Measurements from ENCODE around the gene SLCO3A1. TPM values are rescaled to one million over a fixed set of nuclear protein-coding genes. Genes with fewer than 3 reads are reported as not detected.

The SLCO3A1 gene
- total RNA-seq, 4 donors from 2014 or later = 4.4 to 66.2 (median 5.1) TPM

DNA sequence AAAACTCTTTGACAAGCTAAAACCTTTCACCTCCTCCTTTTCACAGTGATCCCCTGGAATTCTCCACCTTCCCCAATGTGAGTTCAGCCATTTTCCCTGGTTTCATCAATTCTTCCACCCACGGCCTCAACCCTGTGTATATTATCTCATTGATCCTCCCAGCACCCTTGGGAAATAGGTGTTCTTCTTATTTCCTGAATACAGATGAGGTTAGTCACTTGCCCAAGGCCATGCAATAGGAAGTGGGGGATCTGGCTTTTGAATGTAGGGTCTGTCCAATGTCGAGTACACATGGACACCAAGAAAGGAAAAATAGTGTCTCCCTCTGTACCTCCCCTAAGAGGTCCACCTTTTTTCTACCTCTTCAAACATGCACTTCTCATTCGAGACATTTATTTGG lies 277.4 kb downstream of the SLCO3A1 start:
- Histone ChIP-seq H3K27ac (no peak overlapping the region), H3K36me3 (no peaks in the 10 kb centered on the region), H3K4me1 (no peaks in the 10 kb centered on the region), H3K27me3 (no peaks in the 10 kb centered on the region), H3K9me3 (no peaks in the 10 kb centered on the region), H3K4me3 (no peak overlapping the region)
- in situ Hi-C loops (cut with MboI; ENCODE audit: low pct_ligation_motif_present in 1 of 4, low pct_unique_long_range_greater_than_20kb in 1 of 4, low sequenced_read_pairs in 3 of 4) (no loop called here), intact Hi-C loops (cut with DNase I; ENCODE audit: low total_unique reads) (no loop called here)
- TF ChIP-seq EP300 (IDR thresholded peaks at IDR 0.05; ENCODE audit: low read depth) = no peak
- no peak for TF ChIP-seq POLR2A (IDR thresholded peaks at IDR 0.05)
- TF ChIP-seq, protein P1, sequence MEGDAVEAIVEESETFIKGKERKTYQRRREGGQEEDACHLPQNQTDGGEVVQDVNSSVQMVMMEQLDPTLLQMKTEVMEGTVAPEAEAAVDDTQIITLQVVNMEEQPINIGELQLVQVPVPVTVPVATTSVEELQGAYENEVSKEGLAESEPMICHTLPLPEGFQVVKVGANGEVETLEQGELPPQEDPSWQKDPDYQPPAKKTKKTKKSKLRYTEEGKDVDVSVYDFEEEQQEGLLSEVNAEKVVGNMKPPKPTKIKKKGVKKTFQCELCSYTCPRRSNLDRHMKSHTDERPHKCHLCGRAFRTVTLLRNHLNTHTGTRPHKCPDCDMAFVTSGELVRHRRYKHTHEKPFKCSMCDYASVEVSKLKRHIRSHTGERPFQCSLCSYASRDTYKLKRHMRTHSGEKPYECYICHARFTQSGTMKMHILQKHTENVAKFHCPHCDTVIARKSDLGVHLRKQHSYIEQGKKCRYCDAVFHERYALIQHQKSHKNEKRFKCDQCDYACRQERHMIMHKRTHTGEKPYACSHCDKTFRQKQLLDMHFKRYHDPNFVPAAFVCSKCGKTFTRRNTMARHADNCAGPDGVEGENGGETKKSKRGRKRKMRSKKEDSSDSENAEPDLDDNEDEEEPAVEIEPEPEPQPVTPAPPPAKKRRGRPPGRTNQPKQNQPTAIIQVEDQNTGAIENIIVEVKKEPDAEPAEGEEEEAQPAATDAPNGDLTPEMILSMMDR (IDR thresholded peaks at IDR 0.05) = no peak
- TF ChIP-seq POLR2AphosphoS5 (IDR thresholded peaks at IDR 0.05) = no peak
- WGBS, 2 donors (ENCODE audit: low coverage in 1 of 2) = 86 to 100% methylated on average over 1 to 3 of the region's 3 CpGs
- DNase-seq = no peak

DNA sequence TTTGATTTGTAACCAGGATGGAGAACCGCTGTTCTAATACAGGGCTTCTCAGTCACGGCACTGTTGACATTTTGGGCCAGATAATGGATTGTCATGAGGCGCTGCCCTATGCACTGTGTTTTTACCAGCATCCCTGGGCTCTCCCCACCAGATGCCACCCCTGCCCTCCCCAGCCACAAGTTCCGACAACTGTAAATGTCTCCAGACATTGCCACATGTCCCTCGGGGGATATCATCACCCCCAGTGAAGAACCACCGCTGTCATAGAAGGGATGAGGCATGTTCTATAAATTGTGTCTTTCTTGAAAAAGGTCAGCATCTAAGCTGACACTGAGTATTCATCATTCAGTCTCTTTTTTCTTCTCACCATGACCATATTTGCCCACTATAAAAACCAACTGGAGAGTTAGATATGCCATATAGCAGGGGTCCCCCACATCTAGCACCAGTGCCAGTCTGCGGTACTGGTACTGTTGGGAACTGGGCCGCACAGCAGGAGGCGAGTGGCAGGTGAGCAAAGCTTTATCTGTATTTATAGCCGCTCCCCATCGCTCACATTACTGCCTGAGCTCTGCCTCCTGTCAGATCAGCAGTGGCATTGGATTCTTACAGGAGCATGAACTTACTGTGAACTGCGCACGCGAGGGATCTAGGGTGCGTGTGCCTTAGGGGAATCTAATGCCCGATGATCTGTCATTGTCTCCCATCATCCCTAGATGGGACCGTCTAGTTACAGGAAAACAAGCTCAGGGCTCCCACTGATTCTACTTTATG lies 279.7 kb downstream of the SLCO3A1 start:
- TF ChIP-seq POLR2AphosphoS5 (IDR thresholded peaks at IDR 0.05) (no peak), POLR2A (IDR thresholded peaks at IDR 0.05) (no peak), EP300 (IDR thresholded peaks at IDR 0.05; ENCODE audit: low read depth) (no peak)
- TF ChIP-seq, protein P1 (IDR thresholded peaks at IDR 0.05) = no peak
- Histone ChIP-seq H3K36me3 (no peaks in the 10 kb centered on the region), H3K27ac (no peak overlapping the region), H3K4me1 (no peaks in the 10 kb centered on the region), H3K4me3 (no peak overlapping the region), H3K27me3 (no peaks in the 10 kb centered on the region), H3K9me3 (no peaks in the 10 kb centered on the region)
- no peak for DNase-seq
- intact Hi-C loops (cut with DNase I; ENCODE audit: low total_unique reads) = no loop called here
- in situ Hi-C loops (cut with MboI; ENCODE audit: low pct_ligation_motif_present in 1 of 4, low pct_unique_long_range_greater_than_20kb in 1 of 4, low sequenced_read_pairs in 3 of 4) = no loop called here
- 89 to 95% methylated on average over 8 to 17 of the region's 17 CpGs for WGBS, 2 donors (ENCODE audit: low coverage in 1 of 2)

DNA sequence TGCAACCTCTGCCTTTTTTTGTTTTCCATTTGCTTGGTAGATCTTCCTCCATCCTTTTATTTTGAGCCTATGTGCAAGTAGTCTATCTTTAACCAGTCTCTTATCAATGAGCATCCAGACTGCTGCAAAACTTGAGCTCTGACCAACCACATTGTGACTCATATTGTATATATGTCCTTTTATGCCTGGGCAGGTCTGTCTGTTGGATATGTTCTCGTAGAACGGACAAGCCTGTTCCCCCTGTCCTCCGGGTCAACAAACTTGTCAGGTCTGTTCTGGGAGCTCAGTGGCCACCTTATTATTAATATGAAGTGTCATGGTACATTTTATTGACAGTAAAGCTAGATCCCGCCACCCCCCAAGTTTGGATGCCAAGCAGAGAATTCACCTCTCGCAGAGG lies 287.3 kb downstream of the SLCO3A1 start:
- Histone ChIP-seq H3K27ac (no peak overlapping the region), H3K4me1 (no peaks in the 10 kb centered on the region), H3K36me3 (no peaks in the 10 kb centered on the region), H3K9me3 (no peaks in the 10 kb centered on the region), H3K27me3 (no peaks in the 10 kb centered on the region), H3K4me3 (no peak overlapping the region)
- 91 to 97% methylated on average over 4 to 5 of the region's 5 CpGs for WGBS, 2 donors (ENCODE audit: low coverage in 1 of 2)
- TF ChIP-seq, protein P1 (IDR thresholded peaks at IDR 0.05) = no peak
- no peak for TF ChIP-seq EP300 (IDR thresholded peaks at IDR 0.05; ENCODE audit: low read depth)
- no peak for TF ChIP-seq POLR2AphosphoS5 (IDR thresholded peaks at IDR 0.05)
- intact Hi-C loops (cut with DNase I; ENCODE audit: low total_unique reads) = no loop called here
- in situ Hi-C loops (cut with MboI; ENCODE audit: low pct_ligation_motif_present in 1 of 4, low pct_unique_long_range_greater_than_20kb in 1 of 4, low sequenced_read_pairs in 3 of 4) = no loop called here
- no peak for DNase-seq

DNA sequence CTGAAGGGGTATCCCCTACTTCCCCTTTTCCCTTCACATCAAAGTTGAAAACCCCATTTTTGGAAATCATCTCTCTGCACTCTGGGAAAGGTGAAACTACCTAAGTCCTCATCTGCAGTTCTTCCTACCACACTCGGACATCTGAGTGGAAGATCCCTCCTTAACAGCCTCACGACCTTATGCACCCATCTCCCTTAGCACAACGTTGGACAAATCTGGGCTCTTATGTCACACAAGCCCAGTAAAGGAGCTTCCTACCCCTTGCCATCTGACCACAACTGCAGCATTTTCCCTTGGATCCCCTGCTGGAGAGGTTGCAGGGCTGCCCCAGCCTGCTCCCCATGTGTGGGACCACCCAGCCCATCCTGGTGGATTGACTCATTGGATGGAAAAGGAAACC lies 288.1 kb downstream of the SLCO3A1 start:
- intact Hi-C loops (cut with DNase I; ENCODE audit: low total_unique reads) = no loop called here
- Histone ChIP-seq H3K27ac (no peak overlapping the region), H3K4me1 (no peaks in the 10 kb centered on the region), H3K4me3 (no peak overlapping the region), H3K36me3 (no peaks in the 10 kb centered on the region), H3K27me3 (no peaks in the 10 kb centered on the region), H3K9me3 (no peaks in the 10 kb centered on the region)
- TF ChIP-seq, protein P1 (IDR thresholded peaks at IDR 0.05) = no peak
- in situ Hi-C loops (cut with MboI; ENCODE audit: low pct_ligation_motif_present in 1 of 4, low pct_unique_long_range_greater_than_20kb in 1 of 4, low sequenced_read_pairs in 3 of 4) = no loop called here
- no peak for DNase-seq
- 88 to 90% methylated on average over 3 of the region's 3 CpGs for WGBS, 2 donors (ENCODE audit: low coverage in 1 of 2)

Measured in transverse colon (tissue), 4 donors.